Stimulated activated CD4-positive, alpha-beta T cell treated with anti-CD3 and anti-CD28 coated beads, Interleukin-1b, Interleukin-23, amount 100 ng/mL, for 24 hours (primary cell): ENCODE measurements around the gene RASGRF1.
"Not testable (repeated sequence)": the region's sequence is repeated elsewhere in the genome, so short reads cannot be mapped to it uniquely, and the experiment has no call there.

Experiments
- DNase-seq, 4 experiments: peaks; one replicate each; pipeline ENCODE4 v3.0.0-alpha.2; 2020; ENCODE audit warnings: low read depth in 4 of 4, low spot score in 1 of 4

RASGRF1 gene

GRCh38 chr15:79090487-79091203 is at the start of gene RASGRF1:
RASGRF1 (minus strand) TSS chr15:79090780; CDS start chr15:79090498, 282 bp downstream.
- no peak for DNase-seq

GRCh38 chr15:79136434-79137046 is 46.0 kb upstream of the RASGRF1 start:
- no peak for DNase-seq

- DNase-seq: no peak
Observed at GRCh38 chr15:79133309-79133708, 42.7 kb upstream of the RASGRF1 start.

GRCh38 chr15:79132770-79133169 is 42.2 kb upstream of the RASGRF1 start:
- DNase-seq: no peak

- no peak for DNase-seq
Observed at GRCh38 chr15:79132361-79132760, 41.8 kb upstream of the RASGRF1 start.

- DNase-seq: no peak
Observed at GRCh38 chr15:79130535-79131130, 40.1 kb upstream of the RASGRF1 start.

- DNase-seq: no peak
Observed at GRCh38 chr15:79129235-79129634, 38.7 kb upstream of the RASGRF1 start.

GRCh38 chr15:79128556-79128955 is 38.0 kb upstream of the RASGRF1 start:
- no peak for DNase-seq

- no peak for DNase-seq
Observed at GRCh38 chr15:79124388-79124787, 33.8 kb upstream of the RASGRF1 start.

- DNase-seq: no peak
Observed at GRCh38 chr15:79122991-79123390, 32.4 kb upstream of the RASGRF1 start.

- no peak for DNase-seq
Observed at GRCh38 chr15:79122391-79122790, 31.8 kb upstream of the RASGRF1 start.

GRCh38 chr15:79121571-79121970 is 31.0 kb upstream of the RASGRF1 start:
- no peak for DNase-seq

GRCh38 chr15:79117442-79118204 is 27.0 kb upstream of the RASGRF1 start:
- DNase-seq: no peak

GRCh38 chr15:79116771-79117170 is 26.2 kb upstream of the RASGRF1 start:
- DNase-seq: no peak

- DNase-seq: no peak
Observed at GRCh38 chr15:79115986-79116665, 25.5 kb upstream of the RASGRF1 start.

- DNase-seq: no peak
Observed at GRCh38 chr15:79113831-79114230, 23.3 kb upstream of the RASGRF1 start.

- DNase-seq: not testable (repeated sequence)
Observed at GRCh38 chr15:79111404-79111803, 20.8 kb upstream of the RASGRF1 start.

GRCh38 chr15:79105141-79105540 is 14.6 kb upstream of the RASGRF1 start:
- no peak for DNase-seq

GRCh38 chr15:79102595-79102994 is 12.0 kb upstream of the RASGRF1 start:
- no peak for DNase-seq

- no peak for DNase-seq
Observed at GRCh38 chr15:79101866-79102581, 11.4 kb upstream of the RASGRF1 start.
